Activated CD8-positive, alpha-beta T cell treated with anti-CD3 and anti-CD28 coated beads for 36 hours (primary cell): Measurements from ENCODE around the gene ANKRD33B. TPM values are rescaled to one million over a fixed set of nuclear protein-coding genes. Genes with fewer than 3 reads are reported as not detected.

Experiments
- ATAC-seq: fragments of 200-7000 bp; cut with Tn5 transposase; one replicate; pipeline ENCODE4 v1.10.0; 2021; ENCODE audit warnings: mild to moderate bottlenecking, moderate library complexity
- CTCF ChIA-PET: fragments of 350-600 bp; sonication (Branson Sonifier 250); formaldehyde crosslinking; loops from one replicate; lab custom pipeline; 2021; ENCODE audit warnings: antibody characterized with exemption; lab: Charles Lee
- POLR2A ChIA-PET: fragments of 350-600 bp; sonication (Branson Sonifier 250); formaldehyde crosslinking; loops from one replicate; lab custom pipeline; 2021; ENCODE audit warnings: antibody characterized with exemption; lab: Charles Lee
- DNase-seq: peaks from one replicate; pipeline ENCODE4 v3.0.0-alpha.2; 2020
- H3K27ac Mint-ChIP-seq: one replicate; pipeline ENCODE4 v1.8.0; 2021; ENCODE audit warnings: mild to moderate bottlenecking, mixed read lengths
- H3K27me3 Mint-ChIP-seq: one replicate; pipeline ENCODE4 v1.8.0; 2021; ENCODE audit warnings: mixed read lengths
- H3K36me3 Mint-ChIP-seq: one replicate; pipeline ENCODE4 v1.8.0; 2021; ENCODE audit warnings: low read depth, mixed read lengths
- H3K4me1 Mint-ChIP-seq: one replicate; pipeline ENCODE4 v1.8.0; 2021; ENCODE audit warnings: low read depth, mixed read lengths
- H3K4me3 Mint-ChIP-seq: one replicate; pipeline ENCODE4 v1.8.0; 2021; ENCODE audit warnings: mild to moderate bottlenecking, moderate library complexity, mixed read lengths
- H3K9me3 Mint-ChIP-seq: one replicate; pipeline ENCODE4 v1.8.0; 2021; ENCODE audit warnings: mixed read lengths
- intact Hi-C: fragments of 100-400 bp; cut with micrococcal nuclease; formaldehyde crosslinking; loops from one replicate; pipeline ENCODE4 v1.10.0; 2022
- total RNA-seq, 2 experiments: library from RNA; stranded (reverse); gene quantifications; one replicate each; pipeline ENCODE4 v1.2.3, GENCODE V29; 2021
- TF ChIP-seq, protein P1 (sequence below): fragments of 200-600 bp; IDR thresholded peaks from one replicate; pipeline ENCODE4 v1.8.0; 2022; ENCODE audit warnings: antibody characterized with exemption, mild to moderate bottlenecking

The ANKRD33B gene
- total RNA-seq, 2 experiments from 2014 or later, result 13.6 to 13.8 TPM

DNA sequence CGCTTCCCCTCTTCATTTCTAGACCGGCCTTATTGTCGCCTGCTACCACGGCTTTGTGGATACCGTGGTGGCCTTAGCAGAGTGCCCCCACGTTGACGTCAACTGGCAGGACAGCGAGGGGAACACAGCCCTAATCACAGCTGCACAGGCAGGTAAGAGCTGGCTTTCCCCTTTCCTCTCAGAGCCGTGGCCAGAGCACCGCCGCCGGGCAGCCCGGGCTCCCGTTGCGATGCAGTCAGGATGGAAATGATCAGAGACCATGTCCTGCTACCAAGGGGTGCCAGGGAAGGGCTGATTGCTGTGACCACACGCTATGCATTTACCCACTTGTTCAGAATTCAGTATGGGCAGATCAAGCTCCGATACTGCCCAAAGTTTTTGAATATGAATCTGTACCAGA, 54.4 kb downstream of the ANKRD33B start:
- Mint-ChIP-seq H3K4me1 (no peaks in the 10 kb centered on the region), H3K27me3 (no peaks in the 10 kb centered on the region), H3K4me3 (no peak overlapping the region), H3K27ac (no peak overlapping the region), H3K36me3 (no peaks in the 10 kb centered on the region), H3K9me3 (no peaks in the 10 kb centered on the region)
- TF ChIP-seq, protein P1, sequence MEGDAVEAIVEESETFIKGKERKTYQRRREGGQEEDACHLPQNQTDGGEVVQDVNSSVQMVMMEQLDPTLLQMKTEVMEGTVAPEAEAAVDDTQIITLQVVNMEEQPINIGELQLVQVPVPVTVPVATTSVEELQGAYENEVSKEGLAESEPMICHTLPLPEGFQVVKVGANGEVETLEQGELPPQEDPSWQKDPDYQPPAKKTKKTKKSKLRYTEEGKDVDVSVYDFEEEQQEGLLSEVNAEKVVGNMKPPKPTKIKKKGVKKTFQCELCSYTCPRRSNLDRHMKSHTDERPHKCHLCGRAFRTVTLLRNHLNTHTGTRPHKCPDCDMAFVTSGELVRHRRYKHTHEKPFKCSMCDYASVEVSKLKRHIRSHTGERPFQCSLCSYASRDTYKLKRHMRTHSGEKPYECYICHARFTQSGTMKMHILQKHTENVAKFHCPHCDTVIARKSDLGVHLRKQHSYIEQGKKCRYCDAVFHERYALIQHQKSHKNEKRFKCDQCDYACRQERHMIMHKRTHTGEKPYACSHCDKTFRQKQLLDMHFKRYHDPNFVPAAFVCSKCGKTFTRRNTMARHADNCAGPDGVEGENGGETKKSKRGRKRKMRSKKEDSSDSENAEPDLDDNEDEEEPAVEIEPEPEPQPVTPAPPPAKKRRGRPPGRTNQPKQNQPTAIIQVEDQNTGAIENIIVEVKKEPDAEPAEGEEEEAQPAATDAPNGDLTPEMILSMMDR, result no peak
- ChIA-PET POLR2A (interaction anchor here (2.0 kb wide), 1 partner anchor 11 kb away, joined by 7 read pairs; no protein-coding TSS in a partner anchor), CTCF (interaction anchor here (1.4 to 2.5 kb wide), 2 partner anchors 10 to 15 kb away, joined by 3 to 7 read pairs; no protein-coding TSS in a partner anchor)
- intact Hi-C loops, result no loop called here
- no peak for DNase-seq
- no peak for ATAC-seq

DNA sequence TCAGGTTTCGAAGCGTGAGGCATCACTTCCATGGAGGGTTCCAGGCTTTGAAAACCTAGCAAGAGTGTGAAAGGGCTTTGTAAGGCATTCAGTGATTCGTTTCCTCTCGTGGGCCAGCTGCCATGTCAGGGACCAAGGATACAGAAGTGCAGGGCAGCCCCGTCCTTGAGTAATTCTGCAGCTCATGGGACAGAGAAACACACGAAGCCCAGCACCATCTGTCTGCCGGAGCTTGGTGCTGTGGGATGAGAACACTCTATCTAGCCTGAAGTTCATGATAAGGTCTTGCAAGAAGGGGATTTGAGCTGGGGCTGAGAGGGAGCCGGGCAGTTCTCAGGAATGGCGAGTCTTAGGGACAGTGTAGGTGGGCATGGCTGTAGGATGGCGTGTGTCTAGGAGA, 55.8 kb downstream of the ANKRD33B start:
- ChIA-PET POLR2A (interaction anchor here (2.0 kb wide), 1 partner anchor 12 kb away, joined by 7 read pairs; no protein-coding TSS in a partner anchor), CTCF (interaction anchor here (2.5 kb wide), 1 partner anchor 8 kb away, joined by 7 read pairs; no protein-coding TSS in a partner anchor)
- Mint-ChIP-seq H3K4me3 (no peak overlapping the region), H3K4me1 (no peaks in the 10 kb centered on the region), H3K27me3 (no peaks in the 10 kb centered on the region), H3K27ac (no peak overlapping the region), H3K36me3 (no peaks in the 10 kb centered on the region), H3K9me3 (no peaks in the 10 kb centered on the region)
- intact Hi-C loops, result loop anchor here (10.0 kb wide), 1 partner anchor 335 kb away; no protein-coding TSS in a partner anchor
- TF ChIP-seq, protein P1, result no peak
- ATAC-seq, result no peak
- no peak for DNase-seq

DNA sequence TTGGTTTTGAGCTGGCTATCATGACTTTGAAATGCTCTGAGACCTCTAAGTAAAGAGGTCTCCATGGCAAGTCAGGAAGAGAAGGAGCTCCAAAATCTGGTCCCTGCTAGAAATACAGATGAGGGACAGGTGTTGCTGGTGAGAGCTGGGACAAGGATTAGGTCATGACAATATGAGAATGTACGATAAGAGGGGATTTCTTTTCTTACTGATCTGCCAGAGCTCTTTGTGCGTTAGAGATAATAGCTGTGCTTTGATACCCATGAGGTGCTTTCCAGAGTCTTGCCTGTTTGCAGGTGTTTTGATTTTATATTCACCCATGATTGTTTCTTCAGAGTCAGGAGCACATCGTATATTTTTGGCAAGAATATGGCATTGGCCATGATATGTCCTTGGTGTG, 56.5 kb downstream of the ANKRD33B start:
- ATAC-seq, result no peak
- no peaks in the 10 kb centered on the region for H3K27me3 Mint-ChIP-seq
- TF ChIP-seq, protein P1, result no peak
- H3K4me3 Mint-ChIP-seq, result no peak overlapping the region
- ChIA-PET CTCF (interaction anchor here (1.4 to 2.5 kb wide), 3 partner anchors 8 to 131 kb away, joined by 3 to 7 read pairs (median 4); no protein-coding TSS in a partner anchor), POLR2A (interaction anchor here (2.0 kb wide), 1 partner anchor 13 kb away, joined by 7 read pairs; no protein-coding TSS in a partner anchor)
- DNase-seq, result no peak
- intact Hi-C loops, result loop anchor here (10.0 kb wide), 1 partner anchor 336 kb away; no protein-coding TSS in a partner anchor
- H3K4me1 Mint-ChIP-seq, result no peaks in the 10 kb centered on the region
- H3K9me3 Mint-ChIP-seq, result no peaks in the 10 kb centered on the region
- peaks cover 2% of the 10 kb centered on the region for H3K36me3 Mint-ChIP-seq
- H3K27ac Mint-ChIP-seq, result no peak overlapping the region

DNA sequence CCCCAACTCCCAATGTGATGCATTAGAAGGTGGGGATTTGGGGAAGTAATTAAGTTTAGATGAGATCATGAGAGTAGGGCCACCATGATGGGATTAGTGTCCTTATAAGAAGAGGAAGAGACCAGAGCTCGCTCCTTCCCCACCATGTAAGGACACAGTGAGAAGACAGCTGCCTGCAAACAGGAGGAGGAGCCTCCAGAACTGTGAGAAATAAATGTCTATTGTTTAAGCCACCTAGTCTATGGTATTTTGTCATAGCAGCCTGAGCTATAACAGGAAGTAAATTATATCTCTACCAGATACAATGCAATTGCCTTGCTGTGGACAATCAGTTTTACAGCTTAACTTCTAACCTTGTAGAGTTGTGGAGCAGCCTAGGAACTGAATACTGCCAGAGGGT, 58.0 kb downstream of the ANKRD33B start:
- H3K27ac Mint-ChIP-seq, result no peak overlapping the region
- intact Hi-C loops, result loop anchor here (10.0 kb wide), 1 partner anchor 337 kb away; no protein-coding TSS in a partner anchor
- H3K9me3 Mint-ChIP-seq, result no peaks in the 10 kb centered on the region
- DNase-seq (no peak), ATAC-seq (no peak)
- peaks cover 6% of the 10 kb centered on the region for H3K4me1 Mint-ChIP-seq
- CTCF ChIA-PET, result interaction anchor here (0.9 to 1.6 kb wide), 3 partner anchors 45 to 132 kb away, joined by 3 to 4 read pairs (median 3); no protein-coding TSS in a partner anchor
- H3K27me3 Mint-ChIP-seq, result no peaks in the 10 kb centered on the region
- peaks cover 2% of the 10 kb centered on the region for H3K36me3 Mint-ChIP-seq
- POLR2A ChIA-PET, result interaction anchor here (0.6 kb wide), 1 partner anchor 221 kb away, joined by 3 read pairs; no protein-coding TSS in a partner anchor
- H3K4me3 Mint-ChIP-seq, result no peak overlapping the region
- TF ChIP-seq, protein P1, result no peak

DNA sequence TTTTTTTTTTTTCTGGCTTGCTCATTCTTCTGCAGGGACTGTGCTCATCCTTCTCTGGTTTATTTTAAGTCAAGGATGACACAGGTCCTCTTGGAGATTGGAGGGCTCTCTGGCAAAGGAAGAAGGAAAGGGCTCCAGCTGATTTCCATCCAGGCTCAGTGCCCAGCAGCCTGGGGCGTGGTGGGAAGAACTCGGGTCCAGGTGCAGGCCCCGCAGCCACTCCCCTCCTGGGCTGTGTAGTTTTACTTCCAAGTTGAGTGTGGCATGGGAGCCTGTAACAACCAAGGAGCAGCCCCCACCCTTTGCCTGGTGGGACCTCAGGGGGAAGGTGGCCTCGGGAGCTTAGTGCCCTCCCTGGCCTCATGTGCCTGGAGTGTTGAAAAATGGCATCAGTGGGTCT, 58.9 kb downstream of the ANKRD33B start:
- Mint-ChIP-seq H3K4me3 (no peak overlapping the region), H3K27ac (no peak overlapping the region), H3K9me3 (no peaks in the 10 kb centered on the region), H3K4me1 (peaks cover 15% of the 10 kb centered on the region), H3K36me3 (peaks cover 2% of the 10 kb centered on the region), H3K27me3 (no peaks in the 10 kb centered on the region)
- ChIA-PET CTCF (no interaction called here), POLR2A (no interaction called here)
- intact Hi-C loops, result loop anchor here (10.0 kb wide), 1 partner anchor 338 kb away; no protein-coding TSS in a partner anchor
- TF ChIP-seq, protein P1, result no peak
- DNase-seq (no peak), ATAC-seq (no peak)
